DOHH2 (cell line): ENCODE measurements around the gene TRIM5.
"Not testable (repeated sequence)": the region's sequence is repeated elsewhere in the genome, so short reads cannot be mapped to it uniquely, and the experiment has no call there.

Experiments used
- EZH2phosphoT487 ChIP-seq: fragments of 200-600 bp; sonication (generic); IDR thresholded peaks from 2 replicates; pipeline ENCODE4 v1.6.1; 2017; ENCODE audit warnings: borderline replicate concordance, mild to moderate bottlenecking, antibody characterized with exemption, low read length, moderate library complexity, mixed read lengths
- TF ChIP-seq, protein P1 (sequence below): fragments of 200-600 bp; sonication (generic); IDR thresholded peaks from one replicate; pipeline ENCODE4 v1.5.1; 2014; ENCODE audit warnings: antibody characterized with exemption, mild to moderate bottlenecking, low read depth, low read length; ENCODE audit not compliant: poor library complexity, severe bottlenecking

DNA sequence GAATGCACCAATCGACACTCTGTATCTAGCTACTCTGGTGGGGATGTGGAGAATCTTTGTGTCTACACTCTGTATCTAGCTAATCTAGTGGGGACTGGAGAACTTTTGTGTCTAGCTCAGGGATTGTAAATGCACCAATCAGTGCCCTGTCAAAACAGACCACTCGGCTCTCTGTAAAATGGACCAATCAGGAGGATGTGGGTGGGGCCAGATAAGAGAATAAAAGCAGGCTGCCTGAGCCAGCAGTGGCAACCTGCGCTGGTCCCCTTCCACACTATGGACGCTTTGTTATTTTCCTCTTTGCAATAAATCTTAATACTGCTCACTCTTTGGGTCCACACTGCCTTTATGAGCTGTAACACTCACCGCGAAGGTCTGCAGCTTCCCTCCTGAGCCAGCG, 1.3 kb downstream of the TRIM5 start:
- TF ChIP-seq, protein P1, sequence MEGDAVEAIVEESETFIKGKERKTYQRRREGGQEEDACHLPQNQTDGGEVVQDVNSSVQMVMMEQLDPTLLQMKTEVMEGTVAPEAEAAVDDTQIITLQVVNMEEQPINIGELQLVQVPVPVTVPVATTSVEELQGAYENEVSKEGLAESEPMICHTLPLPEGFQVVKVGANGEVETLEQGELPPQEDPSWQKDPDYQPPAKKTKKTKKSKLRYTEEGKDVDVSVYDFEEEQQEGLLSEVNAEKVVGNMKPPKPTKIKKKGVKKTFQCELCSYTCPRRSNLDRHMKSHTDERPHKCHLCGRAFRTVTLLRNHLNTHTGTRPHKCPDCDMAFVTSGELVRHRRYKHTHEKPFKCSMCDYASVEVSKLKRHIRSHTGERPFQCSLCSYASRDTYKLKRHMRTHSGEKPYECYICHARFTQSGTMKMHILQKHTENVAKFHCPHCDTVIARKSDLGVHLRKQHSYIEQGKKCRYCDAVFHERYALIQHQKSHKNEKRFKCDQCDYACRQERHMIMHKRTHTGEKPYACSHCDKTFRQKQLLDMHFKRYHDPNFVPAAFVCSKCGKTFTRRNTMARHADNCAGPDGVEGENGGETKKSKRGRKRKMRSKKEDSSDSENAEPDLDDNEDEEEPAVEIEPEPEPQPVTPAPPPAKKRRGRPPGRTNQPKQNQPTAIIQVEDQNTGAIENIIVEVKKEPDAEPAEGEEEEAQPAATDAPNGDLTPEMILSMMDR = not testable (repeated sequence)
- not testable (repeated sequence) for TF ChIP-seq EZH2phosphoT487
